Fibroblast of upper back skin (primary cell): ENCODE measurements around the gene NDUFS1.
"Not testable (repeated sequence)": the region's sequence is repeated elsewhere in the genome, so short reads cannot be mapped to it uniquely, and the experiment has no call there.

ENCODE experiments used
- DNase-seq: peaks from one replicate; pipeline ENCODE4 v3.0.0-alpha.2; 2013

NDUFS1 gene

DNA sequence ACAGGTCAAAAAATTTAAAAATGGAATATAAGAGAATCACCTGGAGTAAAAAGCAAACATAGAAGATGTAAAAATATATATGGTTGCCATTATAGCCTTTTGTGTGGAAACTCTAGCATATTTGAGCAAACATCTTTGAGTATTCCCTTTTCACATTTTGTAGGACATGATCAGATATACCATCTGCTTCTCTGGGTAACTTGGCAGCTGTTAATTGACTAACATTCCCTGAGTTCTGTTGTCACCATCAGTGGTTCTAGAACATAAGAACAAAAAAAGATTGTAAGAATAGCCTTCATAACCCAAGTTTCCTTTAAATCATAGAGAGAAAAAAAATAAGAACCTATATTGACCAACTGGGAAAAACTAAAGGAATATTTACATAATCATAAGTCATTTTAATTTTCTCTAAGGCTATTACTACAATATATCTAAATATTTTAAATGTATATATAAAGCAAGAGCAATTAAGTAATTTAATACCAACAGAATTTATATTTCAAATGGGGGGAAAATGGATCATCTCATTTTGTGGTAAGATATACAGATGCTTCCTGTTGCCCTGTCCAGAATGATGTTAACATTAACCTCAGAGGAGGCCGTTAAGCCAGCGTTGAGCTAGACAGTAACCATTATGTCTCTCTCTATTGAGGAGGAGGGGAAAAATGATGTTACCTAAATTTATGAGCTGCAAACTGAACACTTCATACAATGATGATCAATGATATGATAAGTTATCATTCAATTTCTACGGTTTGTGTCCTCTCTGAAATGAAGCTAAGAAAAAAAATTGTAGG lies 63.5 kb downstream of the NDUFS1 start:
- no peak for DNase-seq

DNA sequence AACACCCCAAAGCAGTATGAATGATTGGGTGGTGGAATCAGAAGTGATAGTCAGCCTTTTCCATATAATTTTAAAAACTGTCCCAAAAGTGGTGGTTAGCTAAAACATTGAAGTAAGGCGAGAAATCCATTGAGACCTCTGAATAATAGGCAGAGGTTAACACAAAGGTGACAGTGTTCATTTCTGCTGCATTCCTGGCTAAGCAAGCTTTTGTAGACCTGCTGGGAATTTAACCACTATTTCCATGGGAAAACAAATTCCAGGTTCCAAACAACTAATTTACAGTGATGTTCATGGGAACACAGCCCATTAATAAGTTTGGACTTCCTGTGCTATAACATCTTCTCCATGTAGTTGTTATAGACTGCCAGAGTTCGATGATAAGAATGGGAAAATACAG lies 66.9 kb downstream of the NDUFS1 start:
- no peak for DNase-seq

DNA sequence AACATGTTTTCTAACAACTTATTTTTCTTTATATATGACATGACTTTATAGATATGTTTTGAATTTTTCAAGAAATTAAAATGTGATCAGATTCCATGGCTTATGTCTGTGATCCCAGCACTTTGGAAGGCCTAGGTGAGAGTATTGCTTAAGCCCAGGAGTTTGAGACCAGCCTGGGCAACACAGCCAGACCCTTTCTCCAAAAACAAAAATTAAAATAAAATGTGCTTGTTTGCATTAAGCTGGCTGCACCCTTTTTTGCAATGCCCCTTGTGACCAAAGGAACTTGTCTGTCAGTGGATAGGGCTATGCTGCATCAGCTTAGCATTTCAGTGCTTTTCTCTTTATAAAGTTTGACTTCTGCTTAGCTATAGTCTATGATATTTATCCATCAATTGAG lies 71.0 kb downstream of the NDUFS1 start:
- no peak for DNase-seq

DNA sequence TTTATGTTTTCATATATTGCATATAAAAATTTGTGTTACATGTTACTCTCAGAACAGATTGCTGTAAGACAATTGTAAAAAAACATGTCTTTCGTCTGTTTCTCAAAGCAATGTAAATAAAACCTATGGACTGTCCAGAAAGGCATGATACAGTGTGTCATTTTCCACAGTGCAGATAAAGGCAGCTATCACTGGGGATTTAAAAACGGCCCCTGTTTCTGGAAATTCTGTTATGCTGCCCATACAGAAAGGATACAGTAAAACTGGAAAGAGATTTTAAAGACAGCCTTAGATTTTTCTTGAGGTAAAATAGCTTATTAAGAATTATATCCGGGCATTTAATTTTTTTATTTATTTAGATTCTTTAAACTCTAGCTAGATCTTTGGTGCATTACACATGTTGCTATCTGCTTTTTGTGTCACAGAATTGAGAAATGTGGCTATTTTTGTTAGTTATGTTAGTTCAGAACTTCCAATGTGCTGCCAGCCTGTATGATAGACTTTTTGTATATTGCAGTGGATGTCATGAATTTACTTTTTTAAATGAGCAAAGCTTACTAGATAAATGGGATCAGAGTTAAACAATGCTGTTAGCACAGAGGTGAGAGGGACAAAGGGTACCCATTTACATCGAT lies 72.4 kb downstream of the NDUFS1 start:
- peak; percentile 10 for DNase-seq

DNA sequence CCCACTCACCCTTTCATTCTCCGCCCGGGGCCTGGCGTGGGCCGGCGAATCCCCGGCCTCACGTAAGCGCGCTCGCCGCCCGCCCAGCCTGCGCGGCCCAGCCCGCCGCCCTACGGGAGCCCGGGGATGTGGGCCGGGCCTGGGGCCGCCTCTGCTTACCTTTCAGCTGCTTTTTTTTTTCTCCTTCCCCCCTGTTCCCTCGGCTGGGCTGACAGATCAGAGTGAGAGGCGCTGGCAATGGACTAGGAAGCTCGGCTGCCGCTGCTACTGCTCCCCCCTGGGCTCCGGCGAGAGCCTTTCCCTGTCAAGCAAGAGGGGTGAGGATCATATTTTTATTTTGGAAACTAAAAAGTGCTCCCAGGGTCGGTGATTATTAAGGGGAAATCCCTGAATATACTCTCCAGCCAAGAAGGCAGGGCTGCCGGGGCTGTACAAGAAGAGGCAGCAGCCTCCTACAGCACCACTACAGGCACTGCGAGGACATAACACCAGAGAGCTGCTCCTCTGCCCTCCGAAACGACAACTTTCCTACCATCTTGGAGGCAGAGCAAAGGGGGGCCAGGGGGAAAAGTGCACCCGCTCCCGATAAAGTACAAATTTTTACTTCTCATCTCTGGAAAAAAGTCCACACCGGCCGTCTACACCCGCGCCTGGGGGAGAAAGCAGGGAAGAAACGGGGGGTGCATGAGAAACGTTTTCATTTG lies 73.3 kb downstream of the NDUFS1 start, which contains the start of gene INO80D:
TSS of gene INO80D (minus strand) at position 433 of the 704 bp plus-strand sequence. CDS start 23,158 bp downstream, outside the sequence.
- DNase-seq: peak; percentile 86

DNA sequence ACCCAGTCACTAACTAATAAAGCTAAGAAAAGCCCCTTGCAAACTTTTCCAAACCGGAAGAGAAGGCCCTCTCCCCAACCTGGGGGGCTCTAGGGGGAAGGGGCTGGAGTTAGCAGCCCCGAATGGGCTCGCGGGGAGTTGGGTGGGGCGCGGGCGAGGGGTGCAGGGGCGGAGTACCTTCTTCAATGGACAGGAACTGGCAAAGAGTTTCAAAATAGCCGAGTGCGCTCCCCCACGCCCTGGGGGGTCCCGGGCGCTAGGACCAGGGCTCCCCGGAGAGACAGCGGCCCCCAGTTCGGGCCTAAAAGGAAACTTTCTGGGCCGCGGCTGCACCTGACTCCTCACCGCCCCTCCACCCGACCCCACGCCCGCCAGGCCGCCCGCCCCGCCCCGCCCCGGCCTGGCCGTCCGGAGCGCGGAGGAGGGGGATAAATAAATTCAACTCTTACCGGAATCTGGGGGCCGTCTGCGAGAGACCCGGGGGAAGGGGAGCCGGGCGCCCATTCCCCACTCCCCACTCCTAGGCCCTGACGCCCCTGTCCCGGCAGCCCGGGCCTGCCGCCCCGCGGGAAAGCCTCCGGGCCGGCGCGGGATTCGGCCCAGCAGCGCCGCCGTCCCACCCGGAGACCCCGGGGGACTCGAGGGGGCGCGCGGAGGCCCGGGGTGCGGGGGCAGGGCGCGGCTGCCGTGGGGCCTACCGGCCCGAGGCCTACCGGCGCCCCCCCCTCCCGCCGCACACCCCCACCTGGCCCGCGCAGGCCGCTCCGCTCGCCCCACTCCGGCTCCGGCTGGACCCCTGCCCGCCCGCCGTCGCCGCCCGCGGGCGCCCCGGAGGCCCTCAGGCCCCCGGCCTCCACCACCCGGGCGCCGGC lies 74.1 kb downstream of the NDUFS1 start:
- DNase-seq: peak; percentile 9

DNA sequence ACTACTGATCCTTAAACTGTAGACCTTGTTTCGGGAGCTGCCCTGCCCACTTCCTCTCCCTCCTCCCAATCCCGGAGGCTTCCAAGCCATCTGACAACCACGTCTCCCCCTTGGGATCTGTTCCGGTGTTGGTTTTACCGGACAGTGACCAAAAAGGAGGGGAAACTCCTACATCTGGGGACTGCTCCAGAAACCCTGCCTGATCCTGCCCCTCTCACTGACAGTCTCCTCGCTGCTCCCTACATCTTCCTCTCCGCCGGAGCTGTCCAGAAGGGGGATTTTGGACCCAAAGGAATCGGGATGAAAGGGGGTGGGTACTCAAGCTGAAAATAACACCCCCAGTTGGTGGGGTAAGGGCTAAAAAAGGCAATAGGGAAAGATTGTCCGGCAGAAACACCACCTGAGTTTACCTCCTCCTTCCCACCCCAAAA lies 74.8 kb downstream of the NDUFS1 start:
- peak; percentile 74 for DNase-seq

DNA sequence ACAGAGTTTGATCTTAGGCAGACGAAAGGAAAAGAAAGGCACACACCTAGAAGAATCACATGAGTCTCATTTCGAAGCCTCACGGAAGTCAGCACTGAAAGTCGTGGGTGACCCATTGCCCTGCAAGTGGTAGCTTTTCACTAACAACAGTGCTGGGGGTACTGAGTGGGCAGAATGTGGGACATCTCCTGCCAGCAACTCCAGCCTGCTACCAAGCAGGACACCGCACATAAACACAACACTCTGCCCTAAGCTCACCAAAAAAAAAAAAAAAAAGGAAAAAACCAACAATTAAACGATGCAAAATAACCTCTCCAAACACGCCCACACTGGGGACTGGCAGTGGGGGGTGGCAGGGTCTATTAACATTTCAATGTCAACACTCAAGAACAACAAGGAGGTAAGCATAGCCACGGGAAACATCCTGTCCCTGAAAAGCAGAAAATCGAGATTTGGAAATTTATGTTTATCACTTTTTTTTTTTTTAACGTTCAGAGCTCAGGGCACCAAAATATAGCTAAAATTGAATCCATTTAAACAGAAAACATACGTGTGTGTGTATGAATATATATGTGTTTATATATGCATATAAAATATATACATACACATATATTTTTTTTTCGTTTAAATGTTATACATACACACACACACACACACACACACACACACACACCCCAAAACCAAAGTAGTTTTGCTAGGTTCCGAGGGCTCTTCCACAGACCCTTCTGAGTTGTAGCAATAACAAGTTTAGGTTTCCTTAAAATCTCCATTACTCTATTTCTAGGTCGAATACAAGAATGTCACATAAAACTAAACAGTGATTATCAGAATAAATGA lies 75.4 kb downstream of the NDUFS1 start:
- no peak for DNase-seq

DNA sequence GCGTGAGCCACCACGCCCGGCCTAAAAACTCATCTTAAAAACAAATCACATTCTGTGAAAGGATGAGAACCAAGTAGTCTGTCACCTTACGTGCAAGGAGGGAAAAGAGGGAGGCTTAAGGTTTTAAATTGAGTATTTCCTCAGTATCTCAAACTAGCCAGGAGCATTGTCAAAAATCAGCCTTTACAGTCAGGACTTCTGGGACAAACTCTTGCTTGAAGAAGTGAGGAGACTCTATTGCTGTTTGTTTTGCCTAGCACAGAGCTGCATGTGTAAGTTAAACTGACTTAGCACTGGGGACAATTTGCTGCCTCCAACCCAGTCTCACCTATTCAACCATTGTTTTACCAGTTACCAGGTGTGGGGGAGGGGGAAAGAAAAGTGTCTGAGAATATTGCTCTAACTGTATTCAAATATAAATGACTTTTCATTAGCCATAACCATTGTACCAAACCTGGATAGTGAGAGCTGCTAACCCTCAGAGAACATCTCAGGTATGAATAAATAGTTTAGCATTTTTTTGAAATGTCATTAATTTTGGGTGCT lies 76.9 kb downstream of the NDUFS1 start:
- DNase-seq: no peak

DNA sequence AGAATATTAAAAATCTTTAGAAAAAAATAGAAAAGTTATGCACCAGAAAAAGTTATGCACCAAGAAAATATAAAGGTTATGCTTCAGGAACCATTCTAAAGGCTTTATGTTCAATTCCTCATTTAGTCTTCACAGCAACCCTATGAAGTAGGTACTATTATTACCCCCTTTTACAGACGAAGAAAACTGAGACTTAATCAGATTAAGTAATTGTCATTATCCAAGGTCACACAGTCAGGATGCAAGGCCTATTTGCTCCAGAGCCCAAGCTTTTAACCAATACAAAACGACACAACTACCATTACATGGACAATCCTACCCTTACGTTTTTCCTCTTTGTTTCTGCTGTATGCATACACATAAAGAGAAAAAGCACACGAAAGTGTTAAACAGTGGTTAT lies 78.3 kb downstream of the NDUFS1 start:
- no peak for DNase-seq

DNA sequence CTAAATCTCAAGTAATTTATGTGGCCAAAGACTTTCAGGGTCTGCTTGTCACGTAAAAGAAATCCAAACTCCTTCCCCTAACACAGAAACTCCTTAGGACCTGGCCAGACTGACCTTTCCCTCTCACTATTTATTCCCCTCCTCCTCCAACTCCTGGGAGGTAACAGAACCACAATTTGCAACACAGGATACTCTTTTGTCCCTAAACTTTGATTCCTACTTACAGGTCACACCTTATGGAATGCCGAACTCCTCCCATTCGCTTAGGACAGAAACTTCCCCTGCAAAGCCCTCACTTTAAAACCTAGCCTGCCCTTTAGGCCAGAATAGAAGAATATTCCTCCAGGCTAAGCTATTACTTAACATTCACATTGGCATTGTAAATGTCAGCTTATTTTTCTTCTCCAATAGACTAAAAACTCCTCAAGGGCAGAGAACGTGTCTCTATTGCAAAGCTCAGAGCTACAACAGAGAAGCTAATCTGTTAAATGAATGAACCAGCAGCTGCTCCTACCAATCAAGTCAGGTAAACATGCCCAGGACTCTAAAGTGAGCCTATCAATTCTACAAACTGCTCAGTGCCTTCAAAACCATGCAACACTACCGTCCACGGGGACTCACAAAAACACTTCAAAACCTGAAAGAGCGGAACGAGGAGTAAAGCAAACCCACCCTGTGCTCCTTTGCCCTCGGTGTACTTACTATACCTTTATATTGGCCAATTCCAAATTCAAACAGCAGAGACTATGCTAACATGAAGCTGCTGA lies 79.4 kb downstream of the NDUFS1 start:
- no peak for DNase-seq

DNA sequence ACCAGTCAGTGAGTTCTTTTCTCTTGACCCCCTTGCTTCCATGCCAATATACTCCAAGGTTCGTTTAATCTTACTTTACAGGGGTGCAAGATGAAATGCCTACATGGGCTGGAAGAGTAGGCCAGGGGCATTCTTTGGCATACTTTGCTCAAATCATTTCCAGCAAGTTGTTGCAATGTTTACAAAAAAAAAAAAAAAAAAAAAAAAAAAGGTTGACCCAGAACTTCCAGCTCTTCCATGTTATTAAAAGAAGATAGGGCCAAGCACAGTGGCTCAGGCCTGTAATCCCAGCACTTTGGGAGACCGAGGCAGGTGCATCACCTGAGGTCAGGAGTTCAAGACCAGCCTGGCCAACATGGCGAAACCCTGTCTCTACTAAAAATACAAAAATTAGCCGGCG lies 81.4 kb downstream of the NDUFS1 start:
- DNase-seq: not testable (repeated sequence)

DNA sequence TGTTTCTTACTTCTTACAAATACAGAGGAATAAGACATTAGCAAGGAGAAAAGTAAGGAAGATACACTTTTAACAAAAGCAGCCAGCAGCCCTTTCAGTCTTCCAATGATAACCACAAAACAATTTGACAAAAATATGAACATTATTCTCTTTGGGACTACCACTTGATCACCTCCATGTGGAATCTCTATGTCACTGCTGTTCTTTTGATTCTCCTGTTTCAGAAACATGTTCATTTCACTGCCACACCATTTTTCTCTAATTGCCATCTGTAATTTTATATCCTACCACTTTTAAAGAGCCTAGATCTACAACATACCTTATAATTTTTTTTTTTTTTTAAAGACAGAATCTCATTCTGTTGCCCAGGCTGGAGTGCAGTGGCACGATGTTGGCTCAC lies 84.1 kb downstream of the NDUFS1 start:
- no peak for DNase-seq

DNA sequence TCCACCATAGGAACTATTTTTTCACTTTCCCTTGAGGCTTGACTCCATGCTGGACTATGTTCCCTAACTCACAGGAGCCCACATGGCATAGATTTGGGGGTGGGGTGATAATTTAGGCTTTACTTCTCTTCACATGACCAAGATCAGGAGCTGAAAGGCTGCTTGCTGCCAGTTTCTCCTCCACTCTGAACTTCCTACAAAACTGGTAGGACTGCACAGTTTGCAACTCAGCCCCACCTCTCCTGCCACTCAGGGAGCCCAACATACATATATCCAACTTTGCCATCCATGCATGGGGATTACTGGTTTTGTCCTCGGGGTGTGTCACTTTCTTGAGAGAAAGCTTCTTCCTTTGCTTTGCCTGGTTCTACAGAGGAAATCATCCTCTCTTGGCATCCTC lies 87.4 kb downstream of the NDUFS1 start:
- no peak for DNase-seq

DNA sequence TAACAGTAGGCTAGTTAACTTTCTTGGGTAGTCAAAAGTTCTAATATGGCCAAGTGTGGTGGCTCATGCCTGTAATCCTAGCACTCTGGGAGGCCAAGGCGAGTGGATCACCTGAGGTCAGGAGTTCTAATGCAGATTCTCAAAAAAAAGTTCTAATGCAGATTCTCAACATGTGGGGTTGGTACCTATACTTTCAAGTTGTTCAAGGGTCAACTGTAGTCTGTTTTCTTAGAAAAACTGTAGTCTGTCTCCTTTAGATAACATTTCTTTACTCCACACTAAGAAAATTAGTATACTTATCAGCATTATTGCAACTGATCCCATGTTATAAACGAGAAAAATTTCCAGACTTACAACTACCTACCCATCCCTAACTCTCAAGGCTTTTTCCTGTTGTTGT lies 89.8 kb downstream of the NDUFS1 start:
- DNase-seq: no peak

DNA sequence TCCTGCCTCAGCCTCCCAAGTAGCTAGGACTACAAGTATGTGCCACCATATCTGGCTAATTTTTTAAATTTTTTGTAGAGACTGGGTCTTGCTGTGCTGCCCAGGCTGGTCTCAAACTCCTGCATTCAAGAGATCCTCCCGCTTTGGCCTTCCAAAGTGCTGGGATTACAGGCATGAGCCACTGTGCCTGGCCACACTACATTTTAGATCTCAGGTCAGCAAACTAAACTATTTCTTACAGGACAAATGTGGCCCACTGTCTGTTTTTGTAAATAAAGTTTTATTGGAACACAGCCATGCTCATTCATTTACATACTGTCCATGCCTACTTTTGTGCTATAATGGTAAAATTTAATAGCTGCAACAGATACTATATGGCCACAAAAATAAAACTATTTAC lies 91.0 kb downstream of the NDUFS1 start:
- DNase-seq: no peak
